ENCODE measurements around the gene SUFU. TPM values are rescaled to one million over a fixed set of nuclear protein-coding genes. Genes with fewer than 3 reads are reported as not detected.

The SUFU gene
- total RNA-seq, 1 experiment from 2014 or later: 12.6 TPM

DNA sequence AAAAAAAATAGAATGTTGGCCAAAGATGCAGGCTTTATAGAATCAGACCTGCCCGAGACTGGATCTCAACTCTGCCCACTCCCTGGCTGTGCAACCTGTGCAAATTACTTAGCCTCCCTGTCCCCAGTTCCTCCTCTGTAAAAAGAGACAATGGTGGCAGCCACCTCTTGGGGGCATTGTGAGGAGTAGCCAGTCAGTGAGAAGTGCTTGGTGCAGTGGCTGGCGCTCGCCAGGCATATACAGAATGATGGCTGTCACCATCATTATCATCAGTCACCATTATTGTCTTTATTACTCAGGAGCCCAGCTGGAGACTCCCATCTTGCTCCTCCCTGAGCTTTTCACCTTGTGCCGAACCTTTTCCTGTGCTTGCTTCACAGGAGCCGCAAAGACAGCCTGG lies 111.1 kb downstream of the SUFU start:
- Histone ChIP-seq H3K9me3 (replicated peaks) (no peaks in the 10 kb centered on the region), H3K4me3 (no peak overlapping the region), H3K4me1 (peaks cover 16% of the 10 kb centered on the region), H3K27ac (no peak overlapping the region), H3K27me3 (no peaks in the 10 kb centered on the region), H3K36me3 (peaks cover 2% of the 10 kb centered on the region; the same call in 1 of the 2 replicates)
- no peak for DNase-seq

- H3K27me3 ChIP-seq: no peaks in the 10 kb centered on the region
- no peak overlapping the region for H3K27ac ChIP-seq
- H3K9me3 ChIP-seq (replicated peaks): no peaks in the 10 kb centered on the region
- peaks cover 21% of the 10 kb centered on the region for H3K4me1 ChIP-seq
- DNase-seq: peak; percentile 45 to 59
- H3K4me3 ChIP-seq: no peak overlapping the region
- H3K36me3 ChIP-seq: peaks cover 2% of the 10 kb centered on the region; the same call in 1 of the 2 replicates
Measured at GRCh38 chr10:102615361-102615760, 111.6 kb downstream of the SUFU start.

DNA sequence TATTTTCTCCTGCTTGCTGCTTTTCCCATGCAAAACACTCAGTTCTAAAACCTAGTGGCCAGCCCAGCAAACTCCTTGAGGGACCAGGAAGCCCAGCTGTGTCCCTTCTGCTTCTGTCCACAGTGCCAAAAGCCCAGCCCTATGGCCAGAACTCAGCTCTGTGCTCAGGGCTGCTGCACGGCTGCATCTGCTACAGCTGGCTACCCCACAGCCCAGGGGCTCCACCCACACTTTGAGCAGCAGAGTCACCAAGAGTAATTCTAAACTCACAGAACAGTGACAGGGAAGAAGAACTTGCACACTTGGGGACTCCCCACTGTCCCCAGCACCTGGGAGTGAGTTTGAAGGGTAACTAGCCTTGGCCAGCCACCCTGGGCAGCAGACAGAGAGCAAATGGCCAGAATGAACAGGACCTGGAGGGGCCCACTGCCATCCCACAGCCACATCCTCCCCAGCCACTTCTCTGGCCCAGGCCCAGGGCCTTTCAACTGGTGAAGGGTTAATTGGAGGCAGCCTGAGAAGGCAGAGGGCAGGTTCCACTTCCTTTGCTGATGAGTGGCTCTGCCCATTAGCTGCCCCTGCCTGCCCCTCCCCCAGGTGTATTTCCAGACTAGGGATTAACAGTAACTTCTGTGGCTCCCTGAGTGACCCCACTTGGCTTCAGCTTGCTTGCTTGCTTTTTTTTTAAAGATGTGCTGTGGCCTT lies 112.4 kb downstream of the SUFU start:
- Histone ChIP-seq H3K36me3 (peaks cover 2% of the 10 kb centered on the region; the same call in 1 of the 2 replicates), H3K27me3 (no peaks in the 10 kb centered on the region), H3K27ac (no peak overlapping the region), H3K4me3 (no peak overlapping the region), H3K4me1 (peaks cover 29% of the 10 kb centered on the region), H3K9me3 (replicated peaks) (no peaks in the 10 kb centered on the region)
- peak in 1 of 2 experiments; percentile 43 for DNase-seq

DNA sequence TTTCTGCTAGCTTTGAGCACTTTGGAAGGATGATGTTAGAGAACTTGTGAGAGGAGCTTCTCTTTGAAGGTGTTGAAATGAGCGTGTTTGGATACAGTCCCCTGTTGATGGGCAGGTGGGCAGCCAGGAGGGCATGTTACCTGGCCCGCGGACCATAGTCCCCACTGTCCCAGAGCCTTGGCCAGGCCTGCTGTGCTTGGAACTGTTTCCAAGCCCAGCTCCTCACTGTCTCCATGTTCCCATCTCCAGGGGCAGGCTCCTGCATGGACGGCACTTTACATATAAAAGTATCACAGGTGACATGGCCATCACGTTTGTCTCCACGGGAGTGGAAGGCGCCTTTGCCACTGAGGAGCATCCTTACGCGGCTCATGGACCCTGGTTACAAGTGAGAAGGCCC lies 113.3 kb downstream of the SUFU start:
- no peaks in the 10 kb centered on the region for H3K9me3 ChIP-seq (replicated peaks)
- H3K27me3 ChIP-seq: no peaks in the 10 kb centered on the region
- H3K27ac ChIP-seq: no peak overlapping the region
- no peak overlapping the region for H3K4me3 ChIP-seq
- no peak for DNase-seq
- peaks cover 37% of the 10 kb centered on the region for H3K4me1 ChIP-seq
- H3K36me3 ChIP-seq: peaks cover 2% of the 10 kb centered on the region; the same call in 1 of the 2 replicates

- DNase-seq: no peak
- no peaks in the 10 kb centered on the region for H3K9me3 ChIP-seq (replicated peaks)
- no peaks in the 10 kb centered on the region for H3K27me3 ChIP-seq
- no peak overlapping the region for H3K4me3 ChIP-seq
- peaks cover 41% of the 10 kb centered on the region for H3K4me1 ChIP-seq
- H3K36me3 ChIP-seq: peaks cover 2% of the 10 kb centered on the region; the same call in 1 of the 2 replicates
- H3K27ac ChIP-seq: no peak overlapping the region
Measured at GRCh38 chr10:102617816-102618215, 114.0 kb downstream of the SUFU start.

- peak in 1 of 2 experiments; percentile 47 for DNase-seq
- H3K27ac ChIP-seq: peak overlapping the region; percentile 83
- H3K27me3 ChIP-seq: no peaks in the 10 kb centered on the region
- H3K4me1 ChIP-seq: peaks cover 41% of the 10 kb centered on the region
- H3K9me3 ChIP-seq (replicated peaks): no peaks in the 10 kb centered on the region
- peaks cover 2% of the 10 kb centered on the region; the same call in 1 of the 2 replicates for H3K36me3 ChIP-seq
- no peak overlapping the region for H3K4me3 ChIP-seq
Measured at GRCh38 chr10:102619281-102619981, 115.7 kb downstream of the SUFU start.

DNA sequence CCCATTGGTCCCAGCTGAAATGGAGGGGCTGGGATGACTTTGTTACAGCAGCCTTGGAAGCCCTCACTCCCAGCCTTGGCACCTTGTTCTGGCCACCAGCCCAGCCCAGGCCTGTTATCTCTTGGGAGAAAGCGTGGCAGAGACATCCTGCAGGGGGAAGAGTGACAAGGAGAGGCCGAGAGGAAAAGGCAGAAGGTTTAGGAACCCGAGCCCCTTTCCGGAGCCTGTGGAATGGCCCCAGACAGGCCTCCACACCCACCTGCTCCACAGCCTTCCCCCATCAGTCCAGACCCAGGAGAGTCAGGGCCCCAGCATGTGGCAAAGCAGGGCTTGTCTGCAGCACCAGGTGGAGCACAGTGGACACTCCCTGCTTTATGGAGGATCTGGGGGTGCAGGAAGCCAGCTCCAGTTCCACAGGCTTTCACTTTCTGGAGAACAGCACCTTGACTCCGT lies 116.4 kb downstream of the SUFU start:
- peak overlapping the region; percentile 83 for H3K27ac ChIP-seq
- H3K36me3 ChIP-seq: peaks cover under 1% of the 10 kb centered on the region; the same call in 1 of the 2 replicates
- H3K4me3 ChIP-seq: no peak overlapping the region
- no peaks in the 10 kb centered on the region for H3K9me3 ChIP-seq (replicated peaks)
- H3K27me3 ChIP-seq: no peaks in the 10 kb centered on the region
- DNase-seq: peak; percentile 60 to 71
- peaks cover 41% of the 10 kb centered on the region for H3K4me1 ChIP-seq

GRCh38 chr10:102620591-102621442 lies 117.0 kb downstream of the SUFU start:
- H3K36me3 ChIP-seq: no peaks in the 10 kb centered on the region
- peak; percentile 94 to 95 for DNase-seq
- no peaks in the 10 kb centered on the region for H3K9me3 ChIP-seq (replicated peaks)
- H3K4me1 ChIP-seq: peaks cover 43% of the 10 kb centered on the region
- H3K27ac ChIP-seq: peak overlapping the region; percentile 83
- H3K4me3 ChIP-seq: no peak overlapping the region
- no peaks in the 10 kb centered on the region for H3K27me3 ChIP-seq

DNA sequence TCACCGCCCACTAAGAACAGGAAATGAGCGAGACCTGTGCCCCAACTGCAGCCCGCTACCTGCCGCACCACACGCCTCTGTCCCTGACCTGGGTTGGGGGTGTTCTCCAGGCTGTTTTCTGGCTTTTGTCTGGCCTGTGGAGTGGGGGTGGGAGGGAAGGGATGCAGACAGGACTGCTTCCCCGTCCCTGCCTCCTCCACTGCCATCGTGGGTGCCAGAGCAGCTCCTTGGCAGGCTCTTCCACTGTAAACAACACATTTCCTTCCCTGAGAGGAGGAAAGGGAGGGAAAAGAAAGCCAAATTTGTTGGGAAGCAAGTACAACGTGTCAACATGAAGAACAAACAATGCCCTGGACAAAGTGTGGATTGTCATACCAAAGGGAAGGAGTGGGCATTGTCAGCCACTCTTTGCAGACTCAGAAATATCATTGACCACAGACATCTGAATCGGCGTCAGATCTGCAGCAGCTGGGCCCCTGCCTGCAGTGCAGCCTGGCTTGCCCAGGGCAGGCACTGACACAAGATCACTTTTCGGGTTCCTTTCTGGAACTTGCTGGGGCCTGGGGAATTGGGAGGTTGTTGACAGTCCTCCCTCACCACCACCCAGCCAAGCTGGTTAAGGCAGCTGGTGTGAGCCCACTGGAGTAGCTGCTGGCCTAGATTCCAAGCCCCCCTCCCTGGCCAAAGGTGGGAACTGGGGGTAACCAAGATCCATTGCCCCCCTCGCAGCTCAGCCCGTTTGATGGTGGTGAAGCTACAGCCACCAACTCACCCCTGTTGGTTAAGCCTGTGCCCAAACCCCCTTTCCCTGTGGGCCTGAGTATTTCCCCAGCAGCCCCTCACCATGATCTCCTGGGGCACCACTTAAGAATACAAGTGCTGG lies 117.9 kb downstream of the SUFU start:
- H3K27me3 ChIP-seq: no peaks in the 10 kb centered on the region
- peak overlapping the region; percentile 83 for H3K27ac ChIP-seq
- H3K4me1 ChIP-seq: peaks cover 45% of the 10 kb centered on the region
- no peaks in the 10 kb centered on the region for H3K9me3 ChIP-seq (replicated peaks)
- H3K4me3 ChIP-seq: no peak overlapping the region
- H3K36me3 ChIP-seq: no peaks in the 10 kb centered on the region
- peak; percentile 81 to 84 for DNase-seq

GRCh38 chr10:102624094-102624493 lies 120.3 kb downstream of the SUFU start:
- peaks cover 68% of the 10 kb centered on the region for H3K4me1 ChIP-seq
- H3K9me3 ChIP-seq (replicated peaks): no peaks in the 10 kb centered on the region
- no peaks in the 10 kb centered on the region for H3K27me3 ChIP-seq
- DNase-seq: no peak
- H3K4me3 ChIP-seq: no peak overlapping the region
- H3K27ac ChIP-seq: no peak overlapping the region
- H3K36me3 ChIP-seq: no peaks in the 10 kb centered on the region

- peaks cover 68% of the 10 kb centered on the region for H3K4me1 ChIP-seq
- H3K9me3 ChIP-seq (replicated peaks): no peaks in the 10 kb centered on the region
- no peak overlapping the region for H3K27ac ChIP-seq
- H3K27me3 ChIP-seq: no peaks in the 10 kb centered on the region
- DNase-seq: no peak
- H3K4me3 ChIP-seq: no peak overlapping the region
- H3K36me3 ChIP-seq: no peaks in the 10 kb centered on the region
Measured at GRCh38 chr10:102624751-102625645, 121.2 kb downstream of the SUFU start.

- H3K36me3 ChIP-seq: no peaks in the 10 kb centered on the region
- DNase-seq: no peak
- no peak overlapping the region; the same call in 1 of the 2 replicates for H3K27ac ChIP-seq
- H3K9me3 ChIP-seq (replicated peaks): no peaks in the 10 kb centered on the region
- peaks cover 68% of the 10 kb centered on the region for H3K4me1 ChIP-seq
- H3K4me3 ChIP-seq: no peak overlapping the region
- H3K27me3 ChIP-seq: no peaks in the 10 kb centered on the region
Measured at GRCh38 chr10:102626026-102626685, 122.4 kb downstream of the SUFU start.

Data from SJCRH30 (cell line).